Measurements from ENCODE around the gene KNSTRN.

The KNSTRN gene

DNA sequence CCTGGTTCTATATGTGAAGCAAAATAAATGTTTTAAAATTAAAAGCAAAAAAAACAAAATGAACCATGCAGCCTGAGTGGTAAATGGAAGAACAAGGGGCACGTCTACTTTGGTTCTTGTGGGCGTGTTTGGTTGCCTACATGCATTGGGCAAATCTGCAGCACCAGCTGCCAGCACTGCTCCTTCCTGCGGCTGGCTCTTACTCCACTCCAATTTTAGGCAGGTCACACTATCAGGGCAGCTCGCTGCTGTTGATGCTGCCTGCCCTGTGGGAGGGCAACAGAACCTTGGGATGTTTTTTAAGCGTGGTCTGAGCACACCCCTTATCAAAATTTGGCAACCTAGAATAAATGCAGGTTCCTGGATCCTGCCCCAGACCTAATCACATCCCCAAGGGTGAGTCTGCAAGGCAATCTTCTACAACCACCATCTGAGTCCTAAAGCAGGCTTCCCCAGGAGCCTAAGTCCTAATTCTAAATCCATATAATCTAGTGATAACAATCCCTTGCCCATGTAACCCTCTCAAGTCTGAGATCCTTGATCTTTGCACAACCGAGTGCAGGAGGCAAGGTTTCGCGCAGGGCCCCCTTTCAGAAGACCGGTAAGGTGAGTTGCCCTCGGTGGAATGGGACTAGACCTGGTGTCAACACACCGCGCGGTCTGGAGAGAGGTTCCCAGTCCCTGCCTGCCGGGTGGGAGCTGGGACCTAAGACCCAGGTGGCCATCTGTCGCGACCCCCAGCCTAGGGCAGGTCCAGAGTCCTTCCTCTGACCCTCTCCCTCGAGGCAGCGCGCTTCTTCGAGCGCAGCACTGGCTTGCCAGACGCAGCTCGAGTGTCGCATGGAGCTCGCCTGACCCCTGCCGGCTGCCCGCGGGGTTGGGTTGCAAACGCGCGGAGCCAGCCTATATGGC is 39.0 kb downstream of the KNSTRN start:
- DNase-seq, result peak; percentile 74
- H3K9me3 ChIP-seq (ENCODE audit: insufficient read depth, low read length, severe bottlenecking), result no peaks in the 10 kb centered on the region
- no peak overlapping the region for H2AFZ ChIP-seq (ENCODE audit: low read depth, low read length)
- H3K27ac ChIP-seq (ENCODE audit: low read length), result no peak overlapping the region
- H3K4me1 ChIP-seq (ENCODE audit: insufficient read depth, low read length), result peaks cover 3% of the 10 kb centered on the region; the same call in 1 of the 2 replicates
- TF ChIP-seq, protein P1, sequence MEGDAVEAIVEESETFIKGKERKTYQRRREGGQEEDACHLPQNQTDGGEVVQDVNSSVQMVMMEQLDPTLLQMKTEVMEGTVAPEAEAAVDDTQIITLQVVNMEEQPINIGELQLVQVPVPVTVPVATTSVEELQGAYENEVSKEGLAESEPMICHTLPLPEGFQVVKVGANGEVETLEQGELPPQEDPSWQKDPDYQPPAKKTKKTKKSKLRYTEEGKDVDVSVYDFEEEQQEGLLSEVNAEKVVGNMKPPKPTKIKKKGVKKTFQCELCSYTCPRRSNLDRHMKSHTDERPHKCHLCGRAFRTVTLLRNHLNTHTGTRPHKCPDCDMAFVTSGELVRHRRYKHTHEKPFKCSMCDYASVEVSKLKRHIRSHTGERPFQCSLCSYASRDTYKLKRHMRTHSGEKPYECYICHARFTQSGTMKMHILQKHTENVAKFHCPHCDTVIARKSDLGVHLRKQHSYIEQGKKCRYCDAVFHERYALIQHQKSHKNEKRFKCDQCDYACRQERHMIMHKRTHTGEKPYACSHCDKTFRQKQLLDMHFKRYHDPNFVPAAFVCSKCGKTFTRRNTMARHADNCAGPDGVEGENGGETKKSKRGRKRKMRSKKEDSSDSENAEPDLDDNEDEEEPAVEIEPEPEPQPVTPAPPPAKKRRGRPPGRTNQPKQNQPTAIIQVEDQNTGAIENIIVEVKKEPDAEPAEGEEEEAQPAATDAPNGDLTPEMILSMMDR (IDR thresholded peaks at IDR 0.05; ENCODE audit: borderline replicate concordance, extremely low read depth, low read length, poor library complexity, severe bottlenecking), result peak; percentile 84
- no peak for TF ChIP-seq EZH2 (IDR thresholded peaks at IDR 0.05; ENCODE audit: borderline replicate concordance, low read depth, low read length, severe bottlenecking)
- no peaks in the 10 kb centered on the region for H3K79me2 ChIP-seq (ENCODE audit: insufficient read depth, low read length)
- peak; percentile 96 for ATAC-seq (ENCODE audit: insufficient read depth, low read depth)
- H3K27me3 ChIP-seq (ENCODE audit: insufficient read depth, low read length, poor library complexity), result no peaks in the 10 kb centered on the region
- H4K20me1 ChIP-seq (ENCODE audit: insufficient read depth, low read length), result no peaks in the 10 kb centered on the region
- peaks cover 13% of the 10 kb centered on the region for H3K36me3 ChIP-seq (ENCODE audit: insufficient read depth, low read length)
- peak overlapping the region; percentile 42 for H3K4me2 ChIP-seq (ENCODE audit: insufficient read depth, low read length)
- no peak overlapping the region for H3K9ac ChIP-seq (ENCODE audit: low read depth, low read length)
- no peak overlapping the region for H3K4me3 ChIP-seq (ENCODE audit: low read depth in 1 of 2, low read length in 2 of 2)

DNA sequence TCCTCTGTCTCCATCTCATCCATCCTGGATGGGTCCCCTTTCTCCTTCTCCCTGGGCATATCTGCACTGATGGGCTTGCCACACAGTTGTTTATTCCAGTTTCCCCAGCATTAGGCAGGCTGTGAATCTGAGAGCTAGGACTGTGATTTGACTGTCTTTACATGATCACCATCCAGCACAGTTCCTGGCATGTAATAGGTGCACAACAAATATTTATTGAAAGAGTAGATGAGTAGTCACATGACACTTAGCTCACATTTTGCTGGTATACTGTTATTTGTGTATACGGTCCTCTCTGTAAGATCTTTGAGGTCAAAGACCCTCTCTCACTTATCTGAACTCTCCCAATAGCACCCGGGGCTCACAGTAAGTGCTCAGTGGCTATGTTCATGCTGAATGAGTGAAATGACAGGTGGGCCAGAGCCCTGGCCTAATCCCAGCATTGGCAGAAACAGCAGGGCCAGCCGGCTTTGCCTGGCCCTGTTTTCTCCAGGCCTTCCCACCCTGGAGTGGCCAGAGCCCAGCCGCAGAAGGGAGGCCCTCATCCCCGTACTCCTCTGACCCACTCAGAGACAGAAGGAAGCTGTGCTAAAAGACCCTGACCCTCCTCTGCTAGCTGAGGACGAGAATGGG is 42.1 kb downstream of the KNSTRN start:
- H4K20me1 ChIP-seq (ENCODE audit: insufficient read depth, low read length), result no peaks in the 10 kb centered on the region
- no peak overlapping the region for H3K4me2 ChIP-seq (ENCODE audit: insufficient read depth, low read length)
- H3K4me3 ChIP-seq (ENCODE audit: low read depth in 1 of 2, low read length in 2 of 2), result no peak overlapping the region
- no peak overlapping the region for H2AFZ ChIP-seq (ENCODE audit: low read depth, low read length)
- TF ChIP-seq, protein P1 (IDR thresholded peaks at IDR 0.05; ENCODE audit: borderline replicate concordance, extremely low read depth, low read length, poor library complexity, severe bottlenecking), result no peak
- no peak for TF ChIP-seq EZH2 (IDR thresholded peaks at IDR 0.05; ENCODE audit: borderline replicate concordance, low read depth, low read length, severe bottlenecking)
- ATAC-seq (ENCODE audit: insufficient read depth, low read depth) (no peak), DNase-seq (no peak)
- no peaks in the 10 kb centered on the region for H3K79me2 ChIP-seq (ENCODE audit: insufficient read depth, low read length)
- no peak overlapping the region for H3K27ac ChIP-seq (ENCODE audit: low read length)
- peaks cover 3% of the 10 kb centered on the region; the same call in 1 of the 2 replicates for H3K4me1 ChIP-seq (ENCODE audit: insufficient read depth, low read length)
- no peaks in the 10 kb centered on the region for H3K9me3 ChIP-seq (ENCODE audit: insufficient read depth, low read length, severe bottlenecking)
- no peak overlapping the region for H3K9ac ChIP-seq (ENCODE audit: low read depth, low read length)
- H3K27me3 ChIP-seq (ENCODE audit: insufficient read depth, low read length, poor library complexity), result no peaks in the 10 kb centered on the region
- H3K36me3 ChIP-seq (ENCODE audit: insufficient read depth, low read length), result no peaks in the 10 kb centered on the region

DNA sequence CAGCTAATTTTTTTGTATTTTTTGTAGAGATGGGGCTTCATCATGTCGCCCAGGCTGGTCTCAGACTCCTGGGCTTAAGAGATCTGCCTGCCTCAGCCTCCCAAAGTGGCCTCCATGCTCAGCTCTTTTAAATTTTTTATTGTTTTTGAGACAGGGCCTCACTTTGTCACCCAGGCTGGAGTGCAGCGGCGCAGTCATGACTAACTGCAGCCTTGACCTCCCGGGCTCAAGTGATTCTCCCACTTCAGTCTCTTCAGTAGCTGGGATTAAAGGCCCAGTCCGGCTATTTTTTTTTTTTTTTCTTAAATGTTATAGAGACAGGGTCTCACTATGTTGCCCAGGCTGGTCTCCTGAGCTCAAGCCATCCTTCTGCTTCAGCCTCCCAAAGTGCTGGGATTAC is 43.2 kb downstream of the KNSTRN start:
- H3K9ac ChIP-seq (ENCODE audit: low read depth, low read length), result no peak overlapping the region
- H3K27me3 ChIP-seq (ENCODE audit: insufficient read depth, low read length, poor library complexity), result no peaks in the 10 kb centered on the region
- H3K4me2 ChIP-seq (ENCODE audit: insufficient read depth, low read length), result no peak overlapping the region
- TF ChIP-seq, protein P1 (IDR thresholded peaks at IDR 0.05; ENCODE audit: borderline replicate concordance, extremely low read depth, low read length, poor library complexity, severe bottlenecking), result no peak
- no peak for TF ChIP-seq EZH2 (IDR thresholded peaks at IDR 0.05; ENCODE audit: borderline replicate concordance, low read depth, low read length, severe bottlenecking)
- no peak overlapping the region for H2AFZ ChIP-seq (ENCODE audit: low read depth, low read length)
- no peak overlapping the region for H3K4me3 ChIP-seq (ENCODE audit: low read depth in 1 of 2, low read length in 2 of 2)
- H3K79me2 ChIP-seq (ENCODE audit: insufficient read depth, low read length), result no peaks in the 10 kb centered on the region
- no peak overlapping the region for H3K27ac ChIP-seq (ENCODE audit: low read length)
- ATAC-seq (ENCODE audit: insufficient read depth, low read depth) (no peak), DNase-seq (no peak)
- H3K4me1 ChIP-seq (ENCODE audit: insufficient read depth, low read length), result peaks cover 3% of the 10 kb centered on the region; the same call in 1 of the 2 replicates
- H4K20me1 ChIP-seq (ENCODE audit: insufficient read depth, low read length), result no peaks in the 10 kb centered on the region
- H3K36me3 ChIP-seq (ENCODE audit: insufficient read depth, low read length), result no peaks in the 10 kb centered on the region
- no peaks in the 10 kb centered on the region for H3K9me3 ChIP-seq (ENCODE audit: insufficient read depth, low read length, severe bottlenecking)

Data from DND-41 (cell line).